Stomach smooth muscle (tissue), 2 donors: ENCODE results near the gene GOLGA1.
"Not testable (repeated sequence)": the region's sequence is repeated elsewhere in the genome, so short reads cannot be mapped to it uniquely, and the experiment has no call there.

Source experiments
- H3K27ac ChIP-seq: one replicate; pipeline ENCODE4 v1.7.0; 2013; ENCODE audit warnings: mild to moderate bottlenecking, low read length, inconsistent platforms
- H3K27me3 ChIP-seq, 2 donors: one replicate each; pipeline ENCODE4 v1.7.0; 2013; ENCODE audit warnings: low read length in 2 of 2; ENCODE audit not compliant: insufficient read depth in 2 of 2, control insufficient read depth in 1 of 2
- H3K36me3 ChIP-seq, 2 donors: one replicate each; pipeline ENCODE4 v1.7.0; 2013; ENCODE audit warnings: low read length in 2 of 2; ENCODE audit not compliant: control insufficient read depth in 2 of 2, insufficient read depth in 2 of 2
- H3K4me1 ChIP-seq: one replicate; pipeline ENCODE4 v1.7.0; 2013; ENCODE audit warnings: low read length; ENCODE audit not compliant: control insufficient read depth, insufficient read depth
- H3K4me3 ChIP-seq, 2 donors: one replicate each; pipeline ENCODE4 v1.7.0; 2013; ENCODE audit warnings: low read length in 2 of 2
- H3K9ac ChIP-seq, 2 donors: one replicate each; pipeline ENCODE4 v1.7.0; 2013; ENCODE audit warnings: low read length in 2 of 2, mild to moderate bottlenecking in 1 of 2
- H3K9me3 ChIP-seq, 2 donors: one replicate each; pipeline ENCODE4 v1.7.0; 2013; ENCODE audit warnings: low read length in 2 of 2; ENCODE audit not compliant: control insufficient read depth in 2 of 2
- donor health status: healthy.
- donor health status: Pancreatic carcinoma.

Gene GOLGA1, protein sequence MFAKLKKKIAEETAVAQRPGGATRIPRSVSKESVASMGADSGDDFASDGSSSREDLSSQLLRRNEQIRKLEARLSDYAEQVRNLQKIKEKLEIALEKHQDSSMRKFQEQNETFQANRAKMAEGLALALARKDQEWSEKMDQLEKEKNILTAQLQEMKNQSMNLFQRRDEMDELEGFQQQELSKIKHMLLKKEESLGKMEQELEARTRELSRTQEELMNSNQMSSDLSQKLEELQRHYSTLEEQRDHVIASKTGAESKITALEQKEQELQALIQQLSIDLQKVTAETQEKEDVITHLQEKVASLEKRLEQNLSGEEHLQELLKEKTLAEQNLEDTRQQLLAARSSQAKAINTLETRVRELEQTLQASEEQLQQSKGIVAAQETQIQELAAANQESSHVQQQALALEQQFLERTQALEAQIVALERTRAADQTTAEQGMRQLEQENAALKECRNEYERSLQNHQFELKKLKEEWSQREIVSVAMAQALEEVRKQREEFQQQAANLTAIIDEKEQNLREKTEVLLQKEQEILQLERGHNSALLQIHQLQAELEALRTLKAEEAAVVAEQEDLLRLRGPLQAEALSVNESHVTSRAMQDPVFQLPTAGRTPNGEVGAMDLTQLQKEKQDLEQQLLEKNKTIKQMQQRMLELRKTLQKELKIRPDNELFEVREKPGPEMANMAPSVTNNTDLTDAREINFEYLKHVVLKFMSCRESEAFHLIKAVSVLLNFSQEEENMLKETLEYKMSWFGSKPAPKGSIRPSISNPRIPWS

DNA sequence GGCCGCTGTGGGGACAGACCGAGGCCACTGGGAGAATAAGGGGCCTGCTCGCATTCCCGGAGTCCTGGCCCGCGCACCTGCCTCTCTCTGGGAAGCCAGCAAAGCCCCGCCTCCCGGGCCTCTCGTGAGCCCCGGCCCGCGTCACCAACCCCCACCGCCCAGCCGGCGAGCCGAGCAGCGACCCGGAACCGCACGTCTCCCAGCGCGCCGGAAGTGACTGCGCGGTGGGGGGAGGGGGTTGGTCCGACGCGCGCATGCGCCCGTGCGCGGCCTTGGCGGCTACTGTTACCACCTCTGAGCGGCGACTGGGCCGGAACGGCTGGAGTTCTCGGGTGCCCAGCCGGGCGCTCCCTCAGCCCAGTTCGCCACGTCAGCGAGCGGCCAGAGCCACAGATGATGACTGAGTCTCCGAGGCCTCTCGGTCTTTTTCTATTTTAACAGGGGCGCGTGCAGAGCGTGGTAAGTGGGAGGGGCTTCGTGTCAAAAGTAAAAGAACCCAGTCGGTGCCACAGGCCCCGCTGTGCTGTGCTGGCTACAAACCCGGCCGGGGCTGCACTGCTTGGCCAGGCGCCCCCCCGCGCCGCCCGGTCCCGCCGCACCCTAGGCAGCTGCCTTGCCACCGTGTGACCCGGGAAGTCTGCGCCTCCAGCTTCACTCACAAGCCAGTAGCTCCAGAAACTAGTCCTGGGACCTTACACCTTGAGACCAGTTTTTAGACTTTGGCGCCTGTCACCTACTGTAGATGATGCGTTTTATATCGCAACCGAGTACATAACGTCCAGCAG is at the start of gene GOLGA1:
TSS of gene GOLGA1 (minus strand) at position 190 of the 785 bp plus-strand sequence. CDS start 2,372 bp downstream, outside the sequence.
- H3K4me1 ChIP-seq: peaks cover 12% of the 10 kb centered on the region
- H3K27me3 ChIP-seq: no peaks in the 10 kb centered on the region
- H3K27ac ChIP-seq: peak within 1 kb of the TSS; percentile 97
- H3K4me3 ChIP-seq: peak within 1 kb of the TSS; percentile 90 to 93
- no peaks in the 10 kb centered on the region for H3K9me3 ChIP-seq
- peaks cover 3 to 6% of the 10 kb centered on the region in 2 donors for H3K36me3 ChIP-seq
- peak within 1 kb of the TSS; percentile 97 to 98 for H3K9ac ChIP-seq

DNA sequence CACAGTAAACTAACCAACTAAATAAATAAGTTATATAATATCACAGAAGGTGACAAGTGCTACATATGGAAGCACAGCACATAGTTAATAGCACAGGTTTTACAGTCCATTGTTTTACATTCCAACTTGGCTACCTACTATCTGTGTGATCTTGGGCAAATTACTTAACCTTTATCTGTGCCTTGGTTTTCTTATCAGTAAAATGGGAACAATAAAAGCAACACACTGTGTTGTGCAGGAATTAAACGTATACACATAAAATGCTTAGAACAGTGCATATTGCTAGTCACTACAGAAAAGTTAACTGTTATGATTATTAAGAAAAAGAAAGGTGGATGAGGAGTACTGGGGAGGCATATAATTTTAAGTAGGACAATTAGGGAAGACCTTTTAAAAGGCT is 42.8 kb upstream of the GOLGA1 start:
- H3K9ac ChIP-seq: no peak overlapping the region
- H3K36me3 ChIP-seq: peaks cover 7 to 10% of the 10 kb centered on the region in 2 donors
- H3K27me3 ChIP-seq: no peaks in the 10 kb centered on the region
- no peaks in the 10 kb centered on the region for H3K4me1 ChIP-seq
- no peak overlapping the region for H3K27ac ChIP-seq
- no peaks in the 10 kb centered on the region for H3K9me3 ChIP-seq
- H3K4me3 ChIP-seq: no peak overlapping the region

DNA sequence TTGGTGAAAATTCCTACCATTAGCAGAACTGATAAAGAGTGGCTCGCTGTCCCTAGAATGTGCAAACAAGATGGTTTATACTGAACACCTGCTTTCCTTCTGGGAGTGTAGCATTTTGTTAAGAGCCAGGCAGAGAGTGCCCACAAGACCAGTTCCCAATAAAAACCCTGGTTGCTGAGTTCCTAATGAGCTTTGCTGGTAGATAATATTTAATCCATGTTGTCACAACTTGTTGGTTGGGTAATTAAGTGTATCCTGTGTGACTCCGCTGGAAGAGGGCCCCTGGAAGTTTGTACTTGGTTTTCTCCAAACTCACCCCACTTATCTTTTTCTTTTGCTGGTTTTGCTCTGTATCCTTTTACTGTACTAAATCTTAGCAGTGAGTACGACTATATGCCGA is 39.5 kb upstream of the GOLGA1 start:
- Histone ChIP-seq H3K4me1 (no peaks in the 10 kb centered on the region), H3K4me3 (no peak overlapping the region)

DNA sequence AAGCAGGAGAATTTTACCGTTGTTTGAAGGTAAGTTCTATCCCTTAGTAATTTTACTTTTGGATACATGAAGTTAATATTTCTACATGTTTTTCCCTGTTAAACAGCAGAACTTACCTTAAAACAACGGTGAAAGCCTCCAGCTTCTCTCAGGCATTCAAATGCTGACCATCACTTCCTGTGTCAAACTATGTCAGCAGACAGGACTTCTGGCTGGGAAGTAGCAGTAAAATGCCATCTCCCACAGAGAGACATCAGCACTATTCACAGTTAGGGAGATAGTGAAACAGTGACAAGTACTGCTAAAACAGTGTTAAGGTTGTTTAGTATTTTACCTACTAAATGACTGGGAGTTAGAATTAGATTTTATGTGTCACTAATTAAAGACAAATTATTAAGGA is 34.2 kb upstream of the GOLGA1 start:
- no peaks in the 10 kb centered on the region for H3K4me1 ChIP-seq
- H3K9ac ChIP-seq: no peak overlapping the region
- no peak overlapping the region for H3K27ac ChIP-seq
- no peaks in the 10 kb centered on the region for H3K27me3 ChIP-seq
- H3K9me3 ChIP-seq: no peaks in the 10 kb centered on the region
- H3K4me3 ChIP-seq: no peak overlapping the region
- peaks cover 4 to 14% of the 10 kb centered on the region in 2 donors for H3K36me3 ChIP-seq

More for the DNA sequence above, 39.5 kb upstream of the GOLGA1 start:
- peaks cover 7 to 11% of the 10 kb centered on the region in 2 donors for H3K36me3 ChIP-seq
- no peaks in the 10 kb centered on the region for H3K27me3 ChIP-seq
- H3K27ac ChIP-seq: no peak overlapping the region
- H3K9me3 ChIP-seq: no peaks in the 10 kb centered on the region
- no peak overlapping the region for H3K9ac ChIP-seq

DNA sequence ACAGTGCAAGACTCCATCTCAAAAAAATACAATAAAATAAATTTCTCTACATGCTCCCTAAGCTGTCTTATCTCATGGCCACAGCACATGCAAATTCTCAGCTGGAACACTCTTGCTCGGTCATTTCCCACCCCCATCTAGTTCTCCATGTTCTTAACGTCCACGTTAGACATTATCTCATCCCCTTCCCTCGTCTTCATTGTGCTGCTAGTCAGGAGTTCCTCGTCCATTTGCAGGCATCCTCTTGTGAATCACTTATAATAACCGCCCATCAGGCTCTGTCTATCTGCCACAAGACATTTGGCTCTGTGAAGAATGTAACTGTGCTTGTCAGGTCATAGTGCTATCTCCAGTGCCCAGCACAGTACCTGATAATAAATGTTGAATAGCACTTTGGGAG is 32.9 kb upstream of the GOLGA1 start:
- Histone ChIP-seq H3K9ac (no peak overlapping the region), H3K9me3 (no peaks in the 10 kb centered on the region), H3K27me3 (no peaks in the 10 kb centered on the region), H3K27ac (no peak overlapping the region), H3K4me1 (no peaks in the 10 kb centered on the region), H3K4me3 (no peak overlapping the region), H3K36me3 (peaks cover 4 to 14% of the 10 kb centered on the region in 2 donors)

DNA sequence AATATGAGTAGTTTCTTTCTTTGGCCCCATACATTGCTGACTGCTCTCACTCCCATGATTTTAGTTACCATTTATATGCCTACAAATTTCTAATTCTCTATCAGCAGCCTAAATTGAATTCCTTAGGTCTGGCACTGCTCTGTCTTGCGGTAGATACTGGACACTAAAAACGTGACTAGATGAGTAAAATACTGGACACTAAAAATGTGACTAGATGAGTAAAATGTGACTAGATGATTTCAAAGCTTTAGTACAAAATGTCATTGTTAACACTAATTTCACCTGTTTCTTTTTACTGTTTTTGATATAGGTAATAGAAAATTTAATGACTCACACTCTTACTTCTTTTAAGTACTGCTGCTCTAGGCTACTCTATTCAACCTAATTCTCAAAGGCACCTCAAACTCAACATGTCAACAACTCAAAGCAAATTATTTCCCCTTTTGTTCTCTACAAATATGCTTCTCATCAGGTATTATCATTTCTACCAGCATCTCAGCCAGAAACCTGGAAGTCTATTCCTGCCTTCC is 31.4 kb upstream of the GOLGA1 start:
- Histone ChIP-seq H3K36me3 (peaks cover 8 to 14% of the 10 kb centered on the region in 2 donors), H3K9ac (no peak overlapping the region), H3K4me3 (no peak overlapping the region)

DNA sequence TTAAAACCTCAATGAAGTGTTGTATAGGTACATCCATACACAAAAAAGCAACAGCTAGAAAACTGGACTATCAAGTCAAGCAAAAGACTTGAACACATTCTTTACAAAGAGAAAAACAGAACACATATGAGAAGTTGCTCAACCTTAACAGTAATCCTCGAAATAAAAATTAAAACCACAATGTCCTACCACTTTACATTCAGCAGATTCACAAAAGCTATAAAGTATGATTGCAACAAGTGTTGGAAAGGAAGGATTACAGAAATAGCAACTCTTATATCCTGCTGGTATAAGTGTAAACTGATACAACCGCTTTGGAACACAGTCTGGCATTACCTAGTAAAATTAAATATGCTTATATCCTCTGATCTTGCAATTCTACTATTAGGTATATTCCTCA is 28.5 kb upstream of the GOLGA1 start:
- Histone ChIP-seq H3K9me3 (no peaks in the 10 kb centered on the region), H3K9ac (no peak overlapping the region), H3K4me3 (no peak overlapping the region), H3K36me3 (peaks cover 3 to 8% of the 10 kb centered on the region in 2 donors), H3K27me3 (no peaks in the 10 kb centered on the region), H3K4me1 (no peaks in the 10 kb centered on the region), H3K27ac (no peak overlapping the region)

More for the DNA sequence above, 31.4 kb upstream of the GOLGA1 start:
- H3K9me3 ChIP-seq: no peaks in the 10 kb centered on the region
- no peaks in the 10 kb centered on the region for H3K4me1 ChIP-seq
- H3K27me3 ChIP-seq: no peaks in the 10 kb centered on the region
- H3K27ac ChIP-seq: no peak overlapping the region

DNA sequence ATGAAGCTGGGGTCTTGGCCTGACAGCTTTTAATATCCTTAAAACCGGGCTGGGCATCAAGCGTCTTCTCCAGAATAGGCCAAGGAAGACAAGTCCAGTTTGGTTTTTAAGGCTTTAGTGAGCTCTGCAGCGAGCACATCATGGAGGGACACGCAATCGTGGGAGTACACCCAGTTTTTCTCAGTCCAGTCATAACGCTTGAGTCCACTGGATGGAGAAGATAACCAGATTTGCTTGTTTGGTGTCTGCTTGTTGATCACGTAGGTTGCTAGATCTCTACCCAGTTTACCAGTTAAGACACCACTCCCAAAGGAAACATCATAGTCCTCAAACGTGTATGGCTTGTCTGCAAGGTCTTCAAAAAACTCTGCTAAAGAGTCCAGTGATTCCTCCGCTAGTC is 27.4 kb upstream of the GOLGA1 start:
- H3K36me3 ChIP-seq: peaks cover 2 to 4% of the 10 kb centered on the region in 2 donors
- H3K9ac ChIP-seq: no peak overlapping the region
- no peaks in the 10 kb centered on the region for H3K9me3 ChIP-seq
- H3K4me1 ChIP-seq: no peaks in the 10 kb centered on the region
- H3K27me3 ChIP-seq: no peaks in the 10 kb centered on the region
- no peak overlapping the region for H3K4me3 ChIP-seq
- no peak overlapping the region for H3K27ac ChIP-seq

DNA sequence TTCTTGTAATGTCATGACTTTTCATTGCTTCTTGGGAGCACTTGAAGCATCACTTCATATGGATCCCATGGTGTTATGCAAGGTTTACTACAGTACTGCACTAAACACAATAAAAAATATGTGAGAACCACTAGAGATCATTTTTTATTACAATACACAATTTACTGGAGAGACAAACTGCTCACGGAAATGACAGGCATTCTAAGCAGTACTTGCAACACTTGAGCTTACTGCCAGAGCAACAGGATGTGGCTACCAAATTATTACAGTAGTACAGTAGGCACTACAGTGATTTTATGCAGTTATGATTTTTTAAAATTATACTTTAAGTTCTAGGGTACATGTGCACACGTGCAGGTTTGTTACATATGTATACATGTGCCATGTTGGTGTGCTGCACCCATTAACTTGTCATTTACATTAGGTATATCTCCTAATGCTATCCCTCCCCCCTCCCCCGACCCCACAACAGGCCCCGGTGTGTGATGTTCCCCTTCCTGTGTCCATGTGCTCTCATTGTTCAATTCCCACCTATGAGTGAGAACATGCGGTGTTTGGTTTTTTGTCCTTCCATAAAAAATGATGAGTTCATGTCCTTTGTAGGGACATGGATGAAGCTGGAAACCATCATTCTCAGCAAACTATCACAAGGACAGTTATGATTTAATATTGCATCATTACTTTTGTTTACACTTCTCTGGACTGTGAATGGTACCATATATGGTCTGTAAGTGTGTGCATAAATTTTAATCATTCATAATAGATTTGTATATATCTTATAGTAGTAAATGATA is 25.1 kb upstream of the GOLGA1 start:
- H3K9ac ChIP-seq, H3K27ac ChIP-seq, H3K36me3 ChIP-seq, H3K27me3 ChIP-seq, H3K4me3 ChIP-seq, H3K9me3 ChIP-seq, H3K4me1 ChIP-seq: not testable (repeated sequence)

DNA sequence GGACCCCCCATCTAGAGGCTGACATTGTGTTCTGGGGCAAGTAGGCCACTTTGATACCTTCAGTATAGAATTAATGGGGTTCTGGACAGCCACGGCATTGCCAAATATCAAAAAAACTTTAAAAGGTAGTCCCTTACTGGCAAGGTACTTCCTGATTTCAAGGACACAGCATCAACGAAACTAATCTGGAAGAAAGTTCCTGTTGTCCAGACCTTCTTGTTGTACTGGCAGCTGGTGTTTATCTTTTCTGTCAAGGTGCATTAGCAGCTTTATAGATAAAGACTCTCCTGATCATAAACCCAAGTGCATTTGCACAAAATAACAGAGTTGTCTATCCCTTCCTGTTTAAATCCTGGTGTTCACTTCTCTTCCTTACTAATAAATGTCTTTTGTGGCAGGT is 23.7 kb upstream of the GOLGA1 start:
- Histone ChIP-seq H3K27ac (no peak overlapping the region), H3K36me3 (peaks cover 0 to 4% of the 10 kb centered on the region in 2 donors), H3K27me3 (no peaks in the 10 kb centered on the region), H3K4me3 (no peak overlapping the region), H3K4me1 (no peaks in the 10 kb centered on the region), H3K9me3 (no peaks in the 10 kb centered on the region), H3K9ac (no peak overlapping the region)
